A673 (cell line): Measurements from ENCODE around the gene WASF1. TPM values are rescaled to one million over a fixed set of nuclear protein-coding genes. Genes with fewer than 3 reads are reported as not detected.

Experiments used
- BruUV-seq: library from RNA; stranded (reverse); fragments of 400-500 nt; replicated peaks from 2 replicates; lab custom pipeline; 2021; lab: Mats Ljungman, UMichigan
- CTCF ChIA-PET: fragments of 300-600 bp; sonication (Branson Sonifier 250); formaldehyde crosslinking; loops from one replicate; lab custom pipeline; 2022; ENCODE audit warnings: antibody characterized with exemption; lab: Charles Lee
- POLR2A ChIA-PET: fragments of 300-600 bp; sonication (Branson Sonifier 250); formaldehyde crosslinking; loops from one replicate; lab custom pipeline; 2022; ENCODE audit warnings: antibody characterized with exemption; ENCODE audit not compliant: low non-redundant PET; lab: Charles Lee
- DNase-seq: peaks from one replicate; pipeline ENCODE4 v3.0.0-alpha.2; 2015; ENCODE audit warnings: low spot score
- H3K27ac ChIP-seq: fragments of 200-600 bp; sonication (generic); 2 replicates; pipeline ENCODE4 v1.5.1; 2016; ENCODE audit warnings: mixed run types, low read depth, mild to moderate bottlenecking, mixed read lengths, antibody characterized with exemption, low read length; ENCODE audit not compliant: poor library complexity, severe bottlenecking
- H3K27me3 ChIP-seq: fragments of 200-600 bp; sonication (generic); replicated peaks from 2 replicates; pipeline ENCODE4 v1.6.1; 2017; ENCODE audit warnings: mixed run types, low read depth, mild to moderate bottlenecking, mixed read lengths, antibody characterized with exemption, low read length; ENCODE audit not compliant: insufficient read depth, poor library complexity
- H3K36me3 ChIP-seq: fragments of 200-600 bp; sonication (generic); 2 replicates; pipeline ENCODE4 v1.6.1; 2016; ENCODE audit warnings: mixed run types, mild to moderate bottlenecking, mixed read lengths, antibody characterized with exemption, low read length; ENCODE audit not compliant: insufficient read depth, poor library complexity, severe bottlenecking
- H3K4me1 ChIP-seq: fragments of 200-600 bp; sonication (generic); 2 replicates; pipeline ENCODE4 v1.6.1; 2017; ENCODE audit warnings: mixed run types, mild to moderate bottlenecking, mixed read lengths, antibody characterized with exemption, low read length; ENCODE audit not compliant: insufficient read depth, poor library complexity, severe bottlenecking
- H3K4me3 ChIP-seq: fragments of 200-600 bp; sonication (generic); 2 replicates; pipeline ENCODE4 v1.5.1; 2016; ENCODE audit warnings: low read depth, mixed run types, mild to moderate bottlenecking, mixed read lengths, low read length; ENCODE audit not compliant: poor library complexity, severe bottlenecking
- H3K9me3 ChIP-seq: fragments of 200-600 bp; sonication (generic); 2 replicates; pipeline ENCODE4 v1.6.1; 2016; ENCODE audit warnings: mixed run types, low read depth, mild to moderate bottlenecking, mixed read lengths, antibody characterized with exemption, low read length; ENCODE audit not compliant: poor library complexity, severe bottlenecking
- EZH2 ChIP-seq: fragments of 200-600 bp; sonication (generic); IDR thresholded peaks from 2 replicates; pipeline ENCODE4 v1.6.1; 2017; ENCODE audit warnings: borderline replicate concordance, low read depth, mild to moderate bottlenecking, mixed read lengths, antibody characterized with exemption, low read length; ENCODE audit not compliant: poor library complexity, severe bottlenecking
- intact Hi-C: fragments of 100-400 bp; cut with micrococcal nuclease; formaldehyde crosslinking; loops from one replicate; pipeline ENCODE4 v1.10.0; 2022; ENCODE audit not compliant: unreplicated experiment
- total RNA-seq: library from RNA; stranded (reverse); gene quantifications from 2 replicates; pipeline ENCODE4 v1.2.3, GENCODE V29; 2021
- TF ChIP-seq, protein P1 (sequence below): fragments of 300-800, 200-600 bp; sonication (generic); conservative IDR thresholded peaks from 2 replicates; pipeline ENCODE4 v1.5.1; 2017; ENCODE audit warnings: low read depth, mild to moderate bottlenecking, antibody characterized with exemption, low read length, moderate library complexity, mixed read lengths

The WASF1 gene
- total RNA-seq, 1 experiment from 2014 or later = 159 TPM

DNA sequence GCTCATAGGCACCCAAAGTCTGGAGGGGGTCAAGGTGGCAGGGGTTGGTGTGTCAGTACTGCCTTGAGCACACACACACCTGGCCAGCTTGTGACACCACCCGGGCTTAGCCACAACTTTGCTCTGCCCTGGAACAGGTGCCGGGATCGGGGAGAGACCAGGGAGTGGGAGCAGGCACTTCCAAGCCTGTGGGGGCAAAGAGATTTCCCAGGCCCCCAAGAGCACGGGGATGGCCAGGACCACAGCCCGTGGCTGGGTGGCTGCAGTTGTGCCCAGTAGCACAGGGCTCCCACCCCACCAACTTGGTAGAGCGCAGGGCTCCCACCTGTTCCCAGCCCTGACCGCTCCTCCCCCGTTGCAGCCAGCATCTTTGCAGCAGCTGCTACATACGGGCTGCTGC, 40.4 kb downstream of the WASF1 start:
- intact Hi-C loops = no loop called here
- ChIA-PET POLR2A (no interaction called here), CTCF (no interaction called here)
- H3K9me3 ChIP-seq = peaks cover 28% of the 10 kb centered on the region
- H3K4me3 ChIP-seq = no peak overlapping the region
- no peak for DNase-seq
- no peak overlapping the region for H3K27ac ChIP-seq
- peaks cover 27% of the 10 kb centered on the region for H3K36me3 ChIP-seq
- no peaks in the 10 kb centered on the region for H3K27me3 ChIP-seq
- TF ChIP-seq, protein P1, sequence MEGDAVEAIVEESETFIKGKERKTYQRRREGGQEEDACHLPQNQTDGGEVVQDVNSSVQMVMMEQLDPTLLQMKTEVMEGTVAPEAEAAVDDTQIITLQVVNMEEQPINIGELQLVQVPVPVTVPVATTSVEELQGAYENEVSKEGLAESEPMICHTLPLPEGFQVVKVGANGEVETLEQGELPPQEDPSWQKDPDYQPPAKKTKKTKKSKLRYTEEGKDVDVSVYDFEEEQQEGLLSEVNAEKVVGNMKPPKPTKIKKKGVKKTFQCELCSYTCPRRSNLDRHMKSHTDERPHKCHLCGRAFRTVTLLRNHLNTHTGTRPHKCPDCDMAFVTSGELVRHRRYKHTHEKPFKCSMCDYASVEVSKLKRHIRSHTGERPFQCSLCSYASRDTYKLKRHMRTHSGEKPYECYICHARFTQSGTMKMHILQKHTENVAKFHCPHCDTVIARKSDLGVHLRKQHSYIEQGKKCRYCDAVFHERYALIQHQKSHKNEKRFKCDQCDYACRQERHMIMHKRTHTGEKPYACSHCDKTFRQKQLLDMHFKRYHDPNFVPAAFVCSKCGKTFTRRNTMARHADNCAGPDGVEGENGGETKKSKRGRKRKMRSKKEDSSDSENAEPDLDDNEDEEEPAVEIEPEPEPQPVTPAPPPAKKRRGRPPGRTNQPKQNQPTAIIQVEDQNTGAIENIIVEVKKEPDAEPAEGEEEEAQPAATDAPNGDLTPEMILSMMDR = no peak
- no peak for TF ChIP-seq EZH2
- no TSS peak for BruUV-seq
- H3K4me1 ChIP-seq = no peaks in the 10 kb centered on the region

DNA sequence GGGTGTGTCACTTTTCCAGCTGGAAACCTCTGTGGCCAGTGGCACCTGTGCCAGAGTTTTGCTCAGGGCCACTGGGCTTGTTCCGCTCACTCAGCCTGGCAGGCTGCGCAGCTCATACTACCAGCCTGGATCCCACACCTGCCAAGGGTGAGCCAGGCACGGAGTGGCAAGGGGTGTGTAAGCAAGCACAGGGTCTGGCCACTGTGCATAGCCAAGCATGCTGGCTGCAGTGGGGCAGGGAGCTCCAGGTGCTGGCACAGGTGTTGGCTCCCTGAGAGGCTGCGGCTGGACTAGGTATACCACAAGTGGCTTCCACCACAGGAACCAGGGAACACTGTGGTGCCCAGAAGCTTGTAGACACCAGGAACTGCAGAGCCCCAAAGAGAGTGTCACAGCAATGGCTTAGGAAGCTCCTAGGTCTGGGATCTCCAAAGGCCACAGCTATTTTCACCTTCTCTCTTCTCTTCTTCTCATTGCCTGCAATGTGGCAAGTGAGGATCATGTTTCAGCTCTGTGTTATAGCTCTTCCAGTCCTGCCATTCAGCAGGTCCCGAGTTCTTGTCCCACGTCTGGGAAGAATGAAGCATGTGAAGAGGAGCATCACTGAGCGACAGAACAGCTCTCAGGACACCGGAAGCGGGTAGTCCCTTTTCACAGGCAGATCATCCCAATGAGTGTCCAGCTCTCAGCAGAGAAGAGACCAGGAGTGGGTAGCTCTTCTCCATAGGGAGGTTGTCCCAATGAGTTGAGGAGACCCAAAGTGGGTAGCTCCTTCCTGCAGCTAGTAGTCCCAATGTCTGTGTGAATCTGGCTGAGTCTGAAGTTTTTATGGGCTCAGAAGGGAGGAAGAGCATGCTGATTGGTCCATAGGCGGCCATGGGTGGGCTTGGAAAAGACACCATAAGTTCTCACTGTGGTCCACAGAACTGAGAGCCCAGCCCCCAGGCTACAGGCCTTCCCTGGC, 41.3 kb downstream of the WASF1 start:
- TF ChIP-seq, protein P1 = no peak
- TF ChIP-seq EZH2 = no peak
- no peak overlapping the region for H3K27ac ChIP-seq
- peaks cover 28% of the 10 kb centered on the region for H3K9me3 ChIP-seq
- intact Hi-C loops = no loop called here
- CTCF ChIA-PET = no interaction called here
- no peak overlapping the region for H3K4me3 ChIP-seq
- POLR2A ChIA-PET = no interaction called here
- H3K4me1 ChIP-seq = no peaks in the 10 kb centered on the region
- H3K27me3 ChIP-seq = no peaks in the 10 kb centered on the region
- no TSS peak for BruUV-seq
- DNase-seq = no peak
- peaks cover 27% of the 10 kb centered on the region for H3K36me3 ChIP-seq

DNA sequence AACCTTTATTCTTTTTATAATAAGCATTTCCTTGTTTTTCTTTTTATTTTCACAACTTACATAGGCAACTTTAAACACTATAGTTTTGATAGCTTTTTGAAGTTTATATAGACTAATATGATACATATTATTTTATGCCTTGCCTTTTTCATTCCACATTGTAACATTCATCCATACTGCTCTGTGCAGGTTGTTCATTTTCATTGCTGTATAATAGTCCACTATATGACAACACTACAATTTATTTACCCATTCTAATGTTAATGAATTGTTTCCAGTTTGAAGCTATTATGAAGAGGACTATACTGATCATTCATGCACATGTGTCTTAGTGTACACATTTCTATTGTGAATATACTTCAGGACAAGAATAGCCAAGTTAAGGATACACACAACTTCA, 49.1 kb downstream of the WASF1 start:
- ChIA-PET CTCF (no interaction called here), POLR2A (no interaction called here)
- Histone ChIP-seq H3K36me3 (peaks cover 22% of the 10 kb centered on the region), H3K27ac (no peak overlapping the region), H3K4me1 (peaks cover 21% of the 10 kb centered on the region), H3K4me3 (no peak overlapping the region), H3K9me3 (peaks cover 3% of the 10 kb centered on the region), H3K27me3 (no peaks in the 10 kb centered on the region)
- TF ChIP-seq EZH2 = no peak
- TF ChIP-seq, protein P1 = no peak
- intact Hi-C loops = no loop called here
- BruUV-seq = no TSS peak
- no peak for DNase-seq
